22Rv1 (cell line): ENCODE measurements around the gene WDR81.

Experiments used
- H3K27ac ChIP-seq: fragments of 450-650 bp; 2 replicates; pipeline ENCODE4 v1.5.1; 2017
- CTCF ChIP-seq: fragments of 450-650 bp; IDR thresholded peaks from 2 replicates; pipeline ENCODE4 v1.5.1; 2017; ENCODE audit warnings: mild to moderate bottlenecking
- ZFX ChIP-seq: fragments of 450-650 bp; IDR thresholded peaks from 2 replicates; pipeline ENCODE4 v1.6.1; 2017; ENCODE audit warnings: antibody characterized with exemption, borderline replicate concordance

Gene WDR81

GRCh38 chr17:1709403-1709951, 15.0 kb upstream of the WDR81 start:
- H3K27ac ChIP-seq: no peak overlapping the region; the same call in 1 of the 2 replicates
- no peak for TF ChIP-seq CTCF
- no peak for TF ChIP-seq ZFX

- TF ChIP-seq CTCF: no peak
- TF ChIP-seq ZFX: no peak
- H3K27ac ChIP-seq: peak within 1 kb of the TSS; percentile 100
Observed at GRCh38 chr17:1709971-1710806, 14.3 kb upstream of the WDR81 start, which contains the start of gene TLCD2. TLCD2 (minus strand) TSS chr17:1710377; CDS start chr17:1710242, 135 bp downstream.

GRCh38 chr17:1710807-1711553, 13.5 kb upstream of the WDR81 start:
- H3K27ac ChIP-seq: peak overlapping the region; percentile 100
- TF ChIP-seq CTCF (no peak), ZFX (no peak)

- TF ChIP-seq ZFX (no peak), CTCF (no peak)
- H3K27ac ChIP-seq: peak overlapping the region; percentile 100
Observed at GRCh38 chr17:1711804-1712203, 12.7 kb upstream of the WDR81 start.

GRCh38 chr17:1712271-1712670, 12.2 kb upstream of the WDR81 start:
- peak overlapping the region; percentile 100 for H3K27ac ChIP-seq
- TF ChIP-seq CTCF (no peak), ZFX (no peak)

GRCh38 chr17:1713160-1713877, 11.2 kb upstream of the WDR81 start:
- H3K27ac ChIP-seq: peak overlapping the region; percentile 100
- no peak for TF ChIP-seq ZFX
- no peak for TF ChIP-seq CTCF
